ENCODE results near the gene TP53TG5. TPM values are rescaled to one million over a fixed set of nuclear protein-coding genes. Genes with fewer than 3 reads are reported as not detected.

The TP53TG5 gene
- total and polyA plus RNA-seq, 7 donors, result 0.12 to 1.0 (median 0.38) TPM; not detected in 2

GRCh38 chr20:45339084-45339483 lies 39.0 kb downstream of the TP53TG5 start:
- peaks cover 72% of the 10 kb centered on the region for H3K4me1 ChIP-seq
- no peaks in the 10 kb centered on the region for H3K27me3 ChIP-seq (ENCODE audit: insufficient read depth in 3 of 3, low read length in 2 of 3)
- intact Hi-C loops (cut with DNase I), result no loop called here
- no peaks in the 10 kb centered on the region for H3K9me3 ChIP-seq
- 64 to 72% (median 71%) methylated on average over 6 of the region's 6 CpGs for WGBS, 3 donors
- peak overlapping the region; percentile 94 for H3K27ac ChIP-seq
- DNase-seq (no peak), ATAC-seq (no peak)
- peaks cover 0 to 34% of the 10 kb centered on the region in 2 donors for H3K36me3 ChIP-seq (ENCODE audit: insufficient read depth in 1 of 2, low read depth in 1 of 2)
- TF ChIP-seq CTCF (IDR thresholded peaks at IDR 0.05), result no peak
- H3K4me3 ChIP-seq, result peak overlapping the region; percentile 33

DNA sequence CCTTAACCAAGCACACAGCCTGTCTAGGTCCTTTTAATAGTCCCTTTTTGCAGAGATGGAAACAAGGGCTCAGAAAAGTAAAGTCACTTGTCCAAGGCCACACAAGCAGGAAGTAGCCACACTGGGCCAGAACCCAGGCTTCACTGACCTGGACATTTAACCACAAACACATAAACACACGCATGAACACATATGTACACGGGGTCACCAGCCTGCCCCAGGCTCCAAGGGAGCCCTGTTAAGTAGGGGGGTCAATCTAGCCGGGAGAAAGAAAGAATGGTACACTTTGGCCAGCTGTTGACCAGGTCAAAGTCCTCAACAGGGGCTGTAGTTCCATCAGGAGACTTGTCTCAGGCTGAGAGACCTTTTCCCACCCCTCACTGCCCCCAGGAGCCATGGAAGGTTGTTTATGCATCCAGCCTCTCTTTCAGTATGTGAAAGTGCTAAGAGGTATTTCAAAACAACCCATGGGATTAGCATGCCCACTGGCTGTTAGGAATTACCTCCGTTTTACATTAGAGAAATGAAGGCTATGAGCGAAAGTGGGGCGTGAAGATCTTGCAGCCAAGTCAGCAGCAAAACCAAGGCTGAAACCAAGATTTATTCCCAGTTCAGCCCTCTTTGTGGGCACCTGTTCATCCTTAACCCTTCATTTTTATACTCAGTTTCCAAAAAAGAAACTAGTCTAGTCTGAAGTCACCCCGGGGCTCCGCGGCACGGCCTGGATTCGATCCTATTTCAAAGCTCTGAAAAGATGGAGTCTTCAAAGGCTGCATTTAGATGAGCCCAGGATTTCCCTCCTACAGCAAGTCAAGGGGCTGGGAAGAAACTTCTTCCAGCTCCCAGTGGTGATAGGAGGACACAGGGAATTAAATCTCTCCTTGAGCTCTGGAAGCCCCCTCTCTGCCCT lies 39.7 kb downstream of the TP53TG5 start:
- no peak for TF ChIP-seq CTCF (IDR thresholded peaks at IDR 0.05)
- Histone ChIP-seq H3K27me3 (ENCODE audit: insufficient read depth in 3 of 3, low read length in 2 of 3) (no peaks in the 10 kb centered on the region), H3K36me3 (ENCODE audit: insufficient read depth in 1 of 2, low read depth in 1 of 2) (peaks cover 0 to 41% of the 10 kb centered on the region in 2 donors), H3K9me3 (no peaks in the 10 kb centered on the region), H3K4me3 (peak overlapping the region; percentile 33), H3K4me1 (peaks cover 66% of the 10 kb centered on the region), H3K27ac (peak overlapping the region; percentile 94)
- WGBS, 3 donors, result 71 to 80% (median 72%) methylated on average over 11 of the region's 11 CpGs
- ATAC-seq, result no peak
- DNase-seq, result peak in 1 of 2 donors; percentile 15
- intact Hi-C loops (cut with DNase I), result no loop called here

GRCh38 chr20:45337367-45338120 lies 40.6 kb downstream of the TP53TG5 start:
- H3K27me3 ChIP-seq (ENCODE audit: insufficient read depth in 3 of 3, low read length in 2 of 3), result no peaks in the 10 kb centered on the region
- ATAC-seq, result peak; percentile 23 to 64 (median 51)
- WGBS, 3 donors, result 28 to 38% (median 36%) methylated on average over 15 of the region's 15 CpGs
- DNase-seq, result peak; percentile 64 to 67
- no peaks in the 10 kb centered on the region for H3K9me3 ChIP-seq
- peak overlapping the region; percentile 33 for H3K4me3 ChIP-seq
- peaks cover 65% of the 10 kb centered on the region for H3K4me1 ChIP-seq
- peak overlapping the region; percentile 94 for H3K27ac ChIP-seq
- intact Hi-C loops (cut with DNase I), result no loop called here
- peaks cover 0 to 49% of the 10 kb centered on the region in 2 donors for H3K36me3 ChIP-seq (ENCODE audit: insufficient read depth in 1 of 2, low read depth in 1 of 2)
- TF ChIP-seq CTCF (IDR thresholded peaks at IDR 0.05), result no peak

GRCh38 chr20:45336530-45337366 lies 41.4 kb downstream of the TP53TG5 start:
- Histone ChIP-seq H3K36me3 (ENCODE audit: insufficient read depth in 1 of 2, low read depth in 1 of 2) (peaks cover 0 to 57% of the 10 kb centered on the region in 2 donors), H3K27me3 (ENCODE audit: insufficient read depth in 3 of 3, low read length in 2 of 3) (no peaks in the 10 kb centered on the region), H3K27ac (peak overlapping the region; percentile 94), H3K4me1 (peaks cover 61% of the 10 kb centered on the region), H3K9me3 (no peaks in the 10 kb centered on the region), H3K4me3 (peak overlapping the region; percentile 33)
- TF ChIP-seq CTCF (IDR thresholded peaks at IDR 0.05), result no peak
- peak; percentile 69 to 81 (median 76) for ATAC-seq
- peak; percentile 73 to 87 for DNase-seq
- WGBS, 3 donors, result 43 to 67% (median 48%) methylated on average over 11 of the region's 11 CpGs
- intact Hi-C loops (cut with DNase I), result no loop called here
